Left lung (tissue), 10 donors: Measurements from ENCODE around the gene PTPRN2. TPM values are rescaled to one million over a fixed set of nuclear protein-coding genes. Genes with fewer than 3 reads are reported as not detected.

Experiments
- ATAC-seq: fragments of 200-7000 bp; cut with Tn5 transposase; one replicate; pipeline ENCODE4 v1.9.1; 2020; ENCODE audit warnings: moderate library complexity
- DNase-seq, 4 donors: peaks; one replicate each; pipeline ENCODE4 v3.0.0-alpha.2; 2013 to 2020
- H3K27ac ChIP-seq, 2 donors: fragments of 200-600 bp; sonication (generic) in 1 of 2; one replicate each; pipeline versions ENCODE4 v1.5.0 to v1.8.0; 2020 to 2021
- H3K27me3 ChIP-seq, 2 donors: fragments of 200-600 bp; sonication (generic) in 1 of 2; one replicate each; pipeline versions ENCODE4 v1.5.0 to v1.8.0; 2020 to 2021
- H3K36me3 ChIP-seq, 2 donors: fragments of 200-600 bp; sonication (generic) in 1 of 2; one replicate each; pipeline versions ENCODE4 v1.5.0 to v1.8.0; 2020 to 2021
- H3K4me1 ChIP-seq, 2 donors: fragments of 200-600 bp; one replicate each; pipeline ENCODE4 v1.8.0; 2021
- H3K4me3 ChIP-seq, 2 donors: fragments of 200-600 bp; sonication (generic) in 1 of 2; one replicate each; pipeline versions ENCODE4 v1.5.0 to v1.8.0; 2020 to 2021; ENCODE audit warnings: mild to moderate bottlenecking in 1 of 2
- H3K9me3 ChIP-seq, 2 donors: fragments of 200-600 bp; sonication (generic) in 1 of 2; one replicate each; pipeline versions ENCODE4 v1.5.0 to v1.8.0; 2020 to 2021
- CTCF ChIP-seq, 2 donors: fragments of 200-600 bp; sonication (generic) in 1 of 2; IDR thresholded peaks; one replicate each; pipeline versions ENCODE4 v1.5.0 to v1.8.0; 2021; ENCODE audit warnings: antibody characterized with exemption in 2 of 2
- intact Hi-C, 2 donors: fragments of 100-400 bp; cut with DNase I; formaldehyde crosslinking; loops; one replicate each; pipeline versions ENCODE4 v1.11.2 to v1.14.2; 2022
- polyA plus RNA-seq, 6 donors: library from polyadenylated mRNA; unstranded; fragments of 120-200 nt; gene quantifications; one replicate each; pipeline ENCODE4 v1.2.1, GENCODE V29; 2013; ENCODE audit not compliant: insufficient read length in 6 of 6
- total RNA-seq, 2 donors: library from RNA; stranded (reverse); fragmentation: NEBNext Ultra II Directional; extraction: Animal tissue kit (Norgen Biotek cat#: 25700); gene quantifications; one replicate each; pipeline ENCODE4 v1.2.1, GENCODE V29; 2021
- donor health status: DM: no; HTN: yes; CAD: no.
- donor health status: DM: no; HTN: no; CAD: no.

PTPRN2 gene
- total and polyA plus RNA-seq, 8 donors: 4.0 to 7.8 (median 6.8) TPM

- no peaks in the 10 kb centered on the region for H3K36me3 ChIP-seq
- DNase-seq: peak in 1 of 4 donors; percentile 43
- no peak for ATAC-seq
- intact Hi-C loops: no loop called here
- H3K9me3 ChIP-seq: peaks cover 0 to 4% of the 10 kb centered on the region in 2 donors
- H3K27ac ChIP-seq: no peak overlapping the region
- H3K4me1 ChIP-seq: no peaks in the 10 kb centered on the region
- no peak overlapping the region for H3K4me3 ChIP-seq
- no peaks in the 10 kb centered on the region for H3K27me3 ChIP-seq
- no peak for TF ChIP-seq CTCF (IDR thresholded peaks at IDR 0.05)
Observed at GRCh38 chr7:158093156-158093796, 494.3 kb downstream of the PTPRN2 start.

GRCh38 chr7:158087196-158087595, 500.4 kb downstream of the PTPRN2 start:
- no peaks in the 10 kb centered on the region for H3K36me3 ChIP-seq
- H3K27me3 ChIP-seq: no peaks in the 10 kb centered on the region
- DNase-seq (no peak), ATAC-seq (no peak)
- no peaks in the 10 kb centered on the region for H3K4me1 ChIP-seq
- peaks cover 0 to 16% of the 10 kb centered on the region in 2 donors for H3K9me3 ChIP-seq
- no peak overlapping the region for H3K27ac ChIP-seq
- no peak for TF ChIP-seq CTCF (IDR thresholded peaks at IDR 0.05)
- no peak overlapping the region for H3K4me3 ChIP-seq
- intact Hi-C loops: no loop called here

- H3K36me3 ChIP-seq: no peaks in the 10 kb centered on the region
- intact Hi-C loops: no loop called here
- H3K27ac ChIP-seq: no peak overlapping the region
- H3K9me3 ChIP-seq: peaks cover 0 to 16% of the 10 kb centered on the region in 2 donors
- DNase-seq: peak in 1 of 4 donors; percentile 31
- H3K4me1 ChIP-seq: no peaks in the 10 kb centered on the region
- no peak overlapping the region for H3K4me3 ChIP-seq
- H3K27me3 ChIP-seq: no peaks in the 10 kb centered on the region
- no peak for TF ChIP-seq CTCF (IDR thresholded peaks at IDR 0.05)
- no peak for ATAC-seq
Observed at GRCh38 chr7:158085741-158086695, 501.6 kb downstream of the PTPRN2 start.

- Histone ChIP-seq H3K4me3 (no peak overlapping the region), H3K27ac (no peak overlapping the region), H3K27me3 (no peaks in the 10 kb centered on the region), H3K4me1 (no peaks in the 10 kb centered on the region), H3K36me3 (no peaks in the 10 kb centered on the region), H3K9me3 (peaks cover 0 to 16% of the 10 kb centered on the region in 2 donors)
- TF ChIP-seq CTCF (IDR thresholded peaks at IDR 0.05): no peak
- intact Hi-C loops: no loop called here
- no peak for ATAC-seq
- peak in 1 of 4 donors; percentile 34 for DNase-seq
Observed at GRCh38 chr7:158084555-158084954, 503.1 kb downstream of the PTPRN2 start.
